ENCODE data around the gene KIFC3.

KIFC3 gene

DNA sequence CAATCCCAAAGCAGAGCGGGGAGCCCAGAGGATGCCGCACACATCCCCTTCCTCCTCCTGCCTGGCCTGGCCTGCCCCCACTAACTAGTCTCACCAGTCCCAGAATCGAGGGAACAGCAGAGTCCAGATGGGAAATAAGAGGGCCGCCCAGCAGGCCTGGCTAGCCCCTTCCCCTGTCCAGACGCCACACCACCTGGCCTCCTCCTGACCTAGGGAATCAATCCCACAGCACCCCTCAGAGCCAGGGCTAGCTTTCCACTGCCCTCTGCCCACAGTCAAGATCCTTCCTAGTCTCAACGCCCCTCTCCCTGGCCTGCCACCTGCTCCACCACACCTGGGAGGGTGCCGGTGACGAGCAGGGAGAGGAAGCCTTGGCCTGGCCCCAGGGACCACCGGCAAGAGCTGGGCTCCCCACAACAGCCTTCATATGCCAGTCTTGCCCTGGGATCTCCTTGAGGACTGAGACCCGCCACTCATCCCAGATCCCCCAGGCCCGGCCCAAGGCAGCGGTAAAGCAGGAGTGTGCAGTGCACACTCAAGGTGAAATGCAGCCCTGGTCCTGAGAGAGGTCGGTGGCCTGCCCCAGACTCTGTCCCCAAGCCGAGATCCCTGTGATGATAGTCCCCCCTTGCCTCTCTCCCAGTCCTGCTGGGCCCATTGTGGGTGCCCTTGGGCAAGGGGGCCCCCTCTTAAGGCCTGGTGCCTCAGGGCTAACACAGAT is 38.8 kb downstream of the KIFC3 start:
- no peaks in the 10 kb centered on the region for H3K9me2 ChIP-seq (replicated peaks; ENCODE audit: control insufficient read depth, low read length)
- no peaks in the 10 kb centered on the region for H3F3A ChIP-seq (ENCODE audit: control insufficient read depth, insufficient read depth)
- no peaks in the 10 kb centered on the region for H4K20me1 ChIP-seq (ENCODE audit: control insufficient read depth, insufficient read depth, low read depth, low read length)
- no peak overlapping the region for H3K27ac ChIP-seq (ENCODE audit: low read depth, low read length)
- no peak overlapping the region for H3K4me3 ChIP-seq (ENCODE audit: low read length)
- H3K4me1 ChIP-seq (ENCODE audit: control insufficient read depth, low read length) = peaks cover 10% of the 10 kb centered on the region; the same call in 1 of the 2 replicates
- no peak for TF ChIP-seq CTCF (IDR thresholded peaks at IDR 0.05; ENCODE audit: low read depth, low read length, poor library complexity, severe bottlenecking)
- no peak for TF ChIP-seq EZH2phosphoT487 (IDR thresholded peaks at IDR 0.05; ENCODE audit: borderline replicate concordance, low read length)
- no peaks in the 10 kb centered on the region for H3K36me3 ChIP-seq (ENCODE audit: control insufficient read depth, low read length)
- H3K9me3 ChIP-seq (ENCODE audit: control insufficient read depth, insufficient read depth, low read length) = no peaks in the 10 kb centered on the region
- no peaks in the 10 kb centered on the region for H3K27me3 ChIP-seq (ENCODE audit: control insufficient read depth, low read length)
- no peaks in the 10 kb centered on the region for H3K79me2 ChIP-seq (ENCODE audit: control insufficient read depth, low read length)
- no peak overlapping the region for H3K4me2 ChIP-seq (ENCODE audit: low read length)

DNA sequence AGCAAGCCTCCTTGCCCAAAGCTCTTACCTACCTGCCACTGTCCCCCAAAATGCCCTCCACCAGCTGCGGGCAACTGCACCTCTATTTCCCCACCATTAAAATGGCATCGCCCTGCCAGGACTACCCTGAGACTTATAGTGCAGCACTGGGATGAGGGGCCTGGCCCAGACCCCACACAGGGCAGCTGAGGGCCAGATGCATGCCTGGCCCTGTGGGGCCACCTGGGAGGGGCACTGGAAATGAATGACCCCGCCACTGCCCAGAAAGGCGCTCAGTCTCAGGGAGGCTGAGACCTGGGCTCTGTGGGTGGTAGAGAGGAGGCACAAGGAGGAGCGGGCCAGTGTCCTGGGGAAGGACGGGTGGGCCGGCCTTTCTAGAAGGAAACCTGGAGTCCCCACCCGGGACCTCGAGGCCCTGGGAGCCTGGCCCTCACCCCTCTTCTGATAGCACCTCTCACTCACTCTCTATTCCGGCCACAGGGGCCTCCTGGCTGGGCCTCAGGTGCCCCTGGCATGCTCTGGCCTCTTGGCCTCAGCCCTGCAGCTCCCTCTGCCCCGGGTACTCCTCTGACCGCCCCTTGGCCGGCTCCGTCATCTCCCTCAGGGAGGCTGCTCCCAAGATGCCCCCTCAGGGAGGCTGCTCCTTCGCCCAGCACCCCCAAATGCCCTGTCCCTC is 39.8 kb downstream of the KIFC3 start:
- Histone ChIP-seq H3K79me2 (ENCODE audit: control insufficient read depth, low read length) (no peaks in the 10 kb centered on the region), H3K27ac (ENCODE audit: low read depth, low read length) (no peak overlapping the region), H3K9me2 (replicated peaks; ENCODE audit: control insufficient read depth, low read length) (no peaks in the 10 kb centered on the region), H3K9me3 (ENCODE audit: control insufficient read depth, insufficient read depth, low read length) (no peaks in the 10 kb centered on the region), H3K4me1 (ENCODE audit: control insufficient read depth, low read length) (peaks cover 10% of the 10 kb centered on the region; the same call in 1 of the 2 replicates), H3K36me3 (ENCODE audit: control insufficient read depth, low read length) (peaks cover 3% of the 10 kb centered on the region; the same call in 1 of the 2 replicates), H3K4me3 (ENCODE audit: low read length) (no peak overlapping the region), H3K4me2 (ENCODE audit: low read length) (no peak overlapping the region), H4K20me1 (ENCODE audit: control insufficient read depth, insufficient read depth, low read depth, low read length) (no peaks in the 10 kb centered on the region), H3F3A (ENCODE audit: control insufficient read depth, insufficient read depth) (no peaks in the 10 kb centered on the region), H3K27me3 (ENCODE audit: control insufficient read depth, low read length) (no peaks in the 10 kb centered on the region)
- TF ChIP-seq CTCF (IDR thresholded peaks at IDR 0.05; ENCODE audit: low read depth, low read length, poor library complexity, severe bottlenecking) = no peak
- TF ChIP-seq EZH2phosphoT487 (IDR thresholded peaks at IDR 0.05; ENCODE audit: borderline replicate concordance, low read length) = no peak

DNA sequence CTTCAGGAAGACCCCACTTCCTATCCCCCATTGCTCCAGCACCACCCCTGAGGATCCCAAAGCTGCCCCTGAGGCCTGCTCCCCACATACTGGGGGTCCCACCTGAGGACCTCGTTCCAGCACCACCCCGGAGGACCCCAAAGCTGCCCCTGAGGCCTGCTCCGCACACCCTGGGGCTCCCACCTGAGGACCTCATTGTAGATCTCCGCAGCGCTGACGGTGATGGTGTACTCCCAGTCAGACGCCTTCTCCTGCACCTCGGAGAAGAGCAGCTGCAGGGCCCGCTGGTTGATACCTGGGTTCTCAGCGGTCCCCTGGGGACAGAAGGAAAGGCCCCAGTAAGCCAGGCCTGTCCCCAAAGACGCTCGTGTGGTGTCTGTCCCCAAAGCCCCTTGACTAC is 40.3 kb downstream of the KIFC3 start:
- Histone ChIP-seq H4K20me1 (ENCODE audit: control insufficient read depth, insufficient read depth, low read depth, low read length) (no peaks in the 10 kb centered on the region), H3K4me1 (ENCODE audit: control insufficient read depth, low read length) (peaks cover 10% of the 10 kb centered on the region; the same call in 1 of the 2 replicates), H3K79me2 (ENCODE audit: control insufficient read depth, low read length) (no peaks in the 10 kb centered on the region), H3K9me2 (replicated peaks; ENCODE audit: control insufficient read depth, low read length) (no peaks in the 10 kb centered on the region), H3K27ac (ENCODE audit: low read depth, low read length) (no peak overlapping the region), H3K4me3 (ENCODE audit: low read length) (no peak overlapping the region), H3K36me3 (ENCODE audit: control insufficient read depth, low read length) (peaks cover 5% of the 10 kb centered on the region; the same call in 1 of the 2 replicates), H3K9me3 (ENCODE audit: control insufficient read depth, insufficient read depth, low read length) (no peaks in the 10 kb centered on the region), H3K27me3 (ENCODE audit: control insufficient read depth, low read length) (no peaks in the 10 kb centered on the region), H3K4me2 (ENCODE audit: low read length) (no peak overlapping the region), H3F3A (ENCODE audit: control insufficient read depth, insufficient read depth) (no peaks in the 10 kb centered on the region)
- TF ChIP-seq CTCF (IDR thresholded peaks at IDR 0.05; ENCODE audit: low read depth, low read length, poor library complexity, severe bottlenecking) = no peak
- TF ChIP-seq EZH2phosphoT487 (IDR thresholded peaks at IDR 0.05; ENCODE audit: borderline replicate concordance, low read length) = no peak

Data from DOHH2 (cell line).